GM12892 (cell line): Measurements from ENCODE around the gene PNPLA1.

Source experiments
- DNase-seq: peaks from one replicate; pipeline ENCODE4 v3.0.0; 2011; ENCODE audit not compliant: insufficient read length
- FAIRE-seq: peaks from 2 replicates; lab custom pipeline; 2011; peaks lifted over from hg19 to GRCh38; lab: Jason Lieb, UNC
- POLR2A ChIP-seq: IDR thresholded peaks from 2 replicates; pipeline ENCODE4 v1.6.1; 2011; ENCODE audit warnings: low read depth, low read length, control low read depth
- POLR2AphosphoS5 ChIP-seq: IDR thresholded peaks from 2 replicates; pipeline ENCODE4 v1.6.1; 2011; ENCODE audit warnings: low read depth, low read length, control low read depth
- TAF1 ChIP-seq: IDR thresholded peaks from 2 replicates; pipeline ENCODE4 v1.6.1; 2011; ENCODE audit warnings: low read depth, mild to moderate bottlenecking, control low read depth, low read length, borderline replicate concordance

PNPLA1 gene

GRCh38 chr6:36235862-36236261 lies 34.0 kb upstream of the PNPLA1 start:
- TF ChIP-seq POLR2A (no peak), TAF1 (no peak), POLR2AphosphoS5 (no peak)
- FAIRE-seq (no peak), DNase-seq (no peak)

GRCh38 chr6:36239774-36240173 lies 30.1 kb upstream of the PNPLA1 start:
- FAIRE-seq (no peak), DNase-seq (no peak)
- TF ChIP-seq TAF1 (no peak), POLR2AphosphoS5 (no peak), POLR2A (no peak)

DNA sequence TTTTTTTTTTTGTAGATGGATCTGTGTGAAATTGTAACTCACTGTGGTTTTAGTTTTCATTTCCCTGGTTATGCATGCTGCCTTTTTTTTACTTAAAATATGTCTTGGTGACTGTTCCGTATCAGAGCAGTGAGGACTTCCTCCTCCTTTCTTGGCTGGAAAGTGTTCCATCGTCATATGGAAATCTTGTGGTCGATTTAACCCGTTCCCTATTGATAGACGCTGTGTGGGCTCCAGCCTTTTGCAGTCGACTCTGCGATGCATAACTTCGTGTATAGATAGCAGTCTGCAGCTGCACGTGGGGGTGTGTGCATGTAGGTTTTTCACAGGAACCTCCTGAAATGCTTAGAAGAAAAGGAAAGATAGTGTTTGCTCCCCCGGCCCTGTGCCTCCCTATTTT lies 28.1 kb upstream of the PNPLA1 start:
- TF ChIP-seq TAF1 (no peak), POLR2A (no peak), POLR2AphosphoS5 (no peak)
- DNase-seq (no peak), FAIRE-seq (no peak)

GRCh38 chr6:36242161-36242560 lies 27.7 kb upstream of the PNPLA1 start:
- DNase-seq (no peak), FAIRE-seq (no peak)

GRCh38 chr6:36242626-36243025 lies 27.2 kb upstream of the PNPLA1 start:
- DNase-seq (no peak), FAIRE-seq (no peak)
- TF ChIP-seq POLR2A, result no peak
- no peak for TF ChIP-seq TAF1
- no peak for TF ChIP-seq POLR2AphosphoS5

More at GRCh38 chr6:36242161-36242560, 27.7 kb upstream of the PNPLA1 start:
- TF ChIP-seq POLR2AphosphoS5 (no peak), TAF1 (no peak), POLR2A (no peak)

DNA sequence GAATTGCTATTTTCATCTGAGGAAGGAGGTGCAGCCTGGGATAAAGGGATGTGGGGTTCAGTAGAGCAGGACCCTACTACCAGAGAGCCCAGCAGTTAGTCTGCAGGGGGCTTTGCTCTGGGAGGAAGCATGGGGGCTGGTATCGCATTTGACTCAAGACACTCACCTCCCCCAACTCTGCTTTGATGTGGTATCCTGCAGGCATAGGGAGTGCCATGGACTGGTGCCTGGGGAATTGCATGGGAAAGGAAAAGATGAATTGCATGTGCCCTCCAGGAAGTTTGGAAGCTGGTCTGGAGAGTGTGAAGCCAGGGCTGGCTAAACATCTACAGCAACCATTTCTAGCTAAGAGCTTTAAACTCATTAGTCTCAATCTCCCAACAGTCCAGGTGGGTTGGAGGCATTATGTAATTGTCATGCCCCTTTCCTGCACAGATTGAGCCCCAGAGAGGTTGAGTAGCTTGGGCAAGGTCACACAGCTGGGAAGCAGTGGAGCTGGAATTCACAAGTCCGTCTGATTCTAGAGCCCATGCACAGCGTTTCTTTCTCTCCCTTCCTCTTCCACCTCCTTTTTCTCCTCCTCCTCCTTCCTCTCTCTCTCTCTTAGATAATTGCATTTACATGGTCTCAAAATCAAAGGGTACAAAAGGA lies 26.2 kb upstream of the PNPLA1 start:
- TF ChIP-seq POLR2AphosphoS5, result no peak
- no peak for DNase-seq
- FAIRE-seq, result no peak

DNA sequence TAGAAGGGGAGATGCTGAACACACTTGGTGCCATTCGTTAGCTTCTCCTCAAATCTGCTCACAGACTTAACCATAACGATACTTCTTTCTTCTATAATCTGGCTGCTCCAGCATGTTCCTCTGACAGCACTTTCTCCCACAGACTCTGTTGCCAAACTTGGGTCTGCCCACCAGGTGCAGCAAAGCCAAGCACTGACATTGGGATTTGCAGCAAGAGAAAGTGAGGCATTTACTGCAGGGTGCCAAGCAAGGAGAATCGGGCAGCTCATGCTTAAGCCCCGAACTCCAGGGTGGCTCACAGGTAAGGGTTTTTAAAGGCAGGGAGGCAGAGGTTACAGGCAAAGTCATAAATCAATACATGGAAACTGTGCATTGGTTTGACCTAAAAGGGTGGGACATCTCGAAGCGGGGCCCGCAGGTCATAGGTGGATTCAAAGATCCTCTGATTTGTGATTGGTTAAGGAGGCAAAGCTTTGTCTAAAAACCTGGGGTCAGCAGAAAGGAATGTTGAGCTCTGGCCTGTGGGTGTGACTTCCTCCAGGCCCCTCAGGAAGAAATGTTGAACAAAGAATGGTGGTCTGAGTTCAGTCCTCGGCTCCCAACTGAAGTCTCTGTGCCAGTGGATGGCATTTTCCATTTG lies 25.1 kb upstream of the PNPLA1 start:
- TF ChIP-seq POLR2AphosphoS5 (no peak), TAF1 (no peak), POLR2A (no peak)
- DNase-seq, result no peak
- FAIRE-seq, result no peak

DNA sequence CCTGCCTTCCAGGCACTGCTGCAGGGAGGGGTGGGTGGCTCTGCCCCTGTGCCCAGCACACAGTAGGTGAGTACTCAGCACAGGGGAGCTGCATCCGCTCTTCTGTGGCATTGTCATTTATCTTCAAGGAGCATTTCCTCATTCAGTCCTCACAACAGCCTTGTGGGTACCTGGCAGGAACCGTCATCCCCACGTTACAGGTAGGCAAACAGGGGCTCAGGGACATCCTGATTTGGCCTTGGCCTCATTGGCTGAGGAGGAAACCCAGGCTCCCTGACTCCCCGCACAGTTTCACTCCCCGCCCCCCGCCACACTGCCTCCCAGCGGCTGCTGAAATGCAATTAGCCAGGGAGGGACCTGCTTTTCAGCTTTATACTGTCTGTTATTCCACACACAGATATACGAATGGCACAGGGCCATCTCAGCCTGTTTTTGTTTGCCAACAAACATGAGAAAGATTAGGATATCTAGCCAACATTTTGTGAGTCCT lies 24.2 kb upstream of the PNPLA1 start:
- no peak for DNase-seq
- TF ChIP-seq POLR2A (no peak), TAF1 (no peak), POLR2AphosphoS5 (no peak)
- FAIRE-seq, result no peak

- DNase-seq (no peak), FAIRE-seq (no peak)
- TF ChIP-seq POLR2AphosphoS5 (no peak), TAF1 (no peak), POLR2A (no peak)
Measured at GRCh38 chr6:36246506-36247268, 23.2 kb upstream of the PNPLA1 start.

DNA sequence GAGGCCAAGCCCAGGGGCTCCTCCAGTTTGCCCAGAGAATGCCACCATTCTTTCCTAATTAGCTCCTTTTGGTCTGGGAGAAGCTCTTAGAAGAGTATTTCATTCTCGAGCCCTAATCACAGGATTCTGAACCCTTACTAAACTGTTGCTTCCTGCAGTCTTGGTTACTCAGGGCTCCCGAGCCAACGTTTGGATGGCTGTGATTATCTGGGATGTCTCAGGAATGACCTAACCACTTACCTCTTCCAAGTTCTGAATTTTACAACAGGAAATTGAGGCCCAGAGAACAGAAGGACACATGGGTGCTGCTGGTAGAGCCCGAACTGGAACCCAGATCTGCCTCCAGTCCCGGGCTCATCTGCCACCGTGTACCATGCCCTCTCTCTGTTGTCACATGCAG lies 22.2 kb upstream of the PNPLA1 start:
- FAIRE-seq (no peak), DNase-seq (no peak)
- TF ChIP-seq POLR2AphosphoS5 (no peak), POLR2A (no peak), TAF1 (no peak)

- DNase-seq (no peak), FAIRE-seq (no peak)
- TF ChIP-seq POLR2A, result no peak
- no peak for TF ChIP-seq POLR2AphosphoS5
- TF ChIP-seq TAF1, result no peak
Measured at GRCh38 chr6:36248980-36249379, 20.9 kb upstream of the PNPLA1 start.
